22Rv1 (cell line): ENCODE measurements around the gene STARD10.

Experiments used
- ZFX ChIP-seq: fragments of 450-650 bp; IDR thresholded peaks from 2 replicates; pipeline ENCODE4 v1.6.1; 2017; ENCODE audit warnings: antibody characterized with exemption, borderline replicate concordance
- TF ChIP-seq, protein P1 (sequence below): fragments of 450-650 bp; IDR thresholded peaks from 2 replicates; pipeline ENCODE4 v1.5.1; 2017; ENCODE audit warnings: mild to moderate bottlenecking

DNA sequence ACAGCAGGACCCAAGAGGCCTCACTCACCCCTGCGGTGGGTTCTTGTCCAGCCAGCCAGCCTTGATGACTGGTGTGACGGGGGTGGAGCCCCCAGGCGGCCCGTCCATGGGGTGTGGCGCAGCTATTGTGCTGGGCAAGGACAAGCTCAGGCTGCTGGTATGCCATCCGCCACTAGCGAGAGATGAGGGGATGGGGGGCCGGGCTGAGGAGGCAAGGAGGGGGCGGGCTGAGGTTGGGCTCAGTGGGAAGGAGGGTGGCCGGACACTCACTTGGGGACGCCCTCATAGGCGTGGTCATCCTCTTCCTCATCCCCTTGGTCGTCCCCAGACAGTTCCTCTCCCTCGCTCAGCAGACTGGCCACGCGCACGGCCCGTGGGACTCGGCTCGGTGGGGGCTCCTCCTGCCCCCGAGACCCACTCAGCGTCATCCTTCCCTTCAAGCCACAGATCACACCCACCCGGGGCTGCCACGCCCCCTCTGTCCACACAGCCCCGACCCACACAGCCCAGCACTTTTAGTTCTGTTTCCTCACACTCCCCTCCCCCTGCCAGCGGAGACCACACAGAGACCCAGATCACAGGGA, 81.6 kb downstream of the STARD10 start:
- TF ChIP-seq, protein P1, sequence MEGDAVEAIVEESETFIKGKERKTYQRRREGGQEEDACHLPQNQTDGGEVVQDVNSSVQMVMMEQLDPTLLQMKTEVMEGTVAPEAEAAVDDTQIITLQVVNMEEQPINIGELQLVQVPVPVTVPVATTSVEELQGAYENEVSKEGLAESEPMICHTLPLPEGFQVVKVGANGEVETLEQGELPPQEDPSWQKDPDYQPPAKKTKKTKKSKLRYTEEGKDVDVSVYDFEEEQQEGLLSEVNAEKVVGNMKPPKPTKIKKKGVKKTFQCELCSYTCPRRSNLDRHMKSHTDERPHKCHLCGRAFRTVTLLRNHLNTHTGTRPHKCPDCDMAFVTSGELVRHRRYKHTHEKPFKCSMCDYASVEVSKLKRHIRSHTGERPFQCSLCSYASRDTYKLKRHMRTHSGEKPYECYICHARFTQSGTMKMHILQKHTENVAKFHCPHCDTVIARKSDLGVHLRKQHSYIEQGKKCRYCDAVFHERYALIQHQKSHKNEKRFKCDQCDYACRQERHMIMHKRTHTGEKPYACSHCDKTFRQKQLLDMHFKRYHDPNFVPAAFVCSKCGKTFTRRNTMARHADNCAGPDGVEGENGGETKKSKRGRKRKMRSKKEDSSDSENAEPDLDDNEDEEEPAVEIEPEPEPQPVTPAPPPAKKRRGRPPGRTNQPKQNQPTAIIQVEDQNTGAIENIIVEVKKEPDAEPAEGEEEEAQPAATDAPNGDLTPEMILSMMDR: no peak
- no peak for TF ChIP-seq ZFX
